Skeletal muscle satellite cell (primary cell): Measurements from ENCODE around the gene STAC3.

Source experiments
- H3K27me3 ChIP-seq: 2 replicates; pipeline ENCODE4 v1.7.0; 2013; ENCODE audit warnings: low read length; ENCODE audit not compliant: control insufficient read depth, insufficient read depth
- H3K36me3 ChIP-seq: 2 replicates; pipeline ENCODE4 v1.7.0; 2013; ENCODE audit warnings: mild to moderate bottlenecking, control low read depth, low read length; ENCODE audit not compliant: insufficient read depth
- H3K4me1 ChIP-seq: 2 replicates; pipeline ENCODE4 v1.7.0; 2013; ENCODE audit warnings: low read length; ENCODE audit not compliant: control insufficient read depth, insufficient read depth
- H3K4me2 ChIP-seq: 2 replicates; pipeline ENCODE4 v1.7.0; 2013; ENCODE audit warnings: mild to moderate bottlenecking, low read length
- H3K4me3 ChIP-seq: 2 replicates; pipeline ENCODE4 v1.7.0; 2013; ENCODE audit warnings: low read length
- H3K9ac ChIP-seq: 2 replicates; pipeline ENCODE4 v1.7.0; 2013; ENCODE audit warnings: mild to moderate bottlenecking, low read depth, low read length, moderate library complexity
- H3K9me3 ChIP-seq: replicated peaks from 2 replicates; pipeline ENCODE4 v1.7.0; 2013; ENCODE audit warnings: mild to moderate bottlenecking, control low read depth, low read length

STAC3 gene

GRCh38 chr12:57216921-57217879 lies 33.8 kb downstream of the STAC3 start:
- Histone ChIP-seq H3K36me3 (peaks cover 14% of the 10 kb centered on the region), H3K4me2 (peak overlapping the region; percentile 88), H3K4me1 (peaks cover 30% of the 10 kb centered on the region), H3K9me3 (no peaks in the 10 kb centered on the region), H3K9ac (no peak overlapping the region), H3K4me3 (peak overlapping the region; percentile 64), H3K27me3 (peaks cover 30% of the 10 kb centered on the region)

- H3K27me3 ChIP-seq = peaks cover 25% of the 10 kb centered on the region
- H3K4me2 ChIP-seq = peak within 1 kb of the TSS; percentile 88
- H3K4me1 ChIP-seq = peaks cover 35% of the 10 kb centered on the region
- H3K4me3 ChIP-seq = peak within 1 kb of the TSS; percentile 64
- no peaks in the 10 kb centered on the region for H3K9me3 ChIP-seq
- H3K9ac ChIP-seq = no peak within 1 kb of the TSS
- H3K36me3 ChIP-seq = peaks cover 23% of the 10 kb centered on the region
Measured at GRCh38 chr12:57216014-57216911, 34.7 kb downstream of the STAC3 start, which contains the start of gene NXPH4. NXPH4 (plus strand) TSS chr12:57216794; CDS start chr12:57216970, 176 bp downstream.

- peak overlapping the region; percentile 88 for H3K4me2 ChIP-seq
- H3K9me3 ChIP-seq = no peaks in the 10 kb centered on the region
- H3K36me3 ChIP-seq = peaks cover 29% of the 10 kb centered on the region
- no peak overlapping the region for H3K9ac ChIP-seq
- peaks cover 36% of the 10 kb centered on the region for H3K4me1 ChIP-seq
- H3K27me3 ChIP-seq = peaks cover 18% of the 10 kb centered on the region
- H3K4me3 ChIP-seq = no peak overlapping the region
Measured at GRCh38 chr12:57215668-57216013, 35.3 kb downstream of the STAC3 start.

- H3K9me3 ChIP-seq = no peaks in the 10 kb centered on the region
- no peak overlapping the region for H3K4me2 ChIP-seq
- H3K36me3 ChIP-seq = peaks cover 35% of the 10 kb centered on the region
- H3K27me3 ChIP-seq = peaks cover 16% of the 10 kb centered on the region
- H3K9ac ChIP-seq = no peak overlapping the region
- H3K4me3 ChIP-seq = no peak overlapping the region
- H3K4me1 ChIP-seq = peaks cover 36% of the 10 kb centered on the region
Measured at GRCh38 chr12:57215065-57215464, 35.9 kb downstream of the STAC3 start.

GRCh38 chr12:57214398-57214781 lies 36.6 kb downstream of the STAC3 start:
- Histone ChIP-seq H3K4me1 (peaks cover 36% of the 10 kb centered on the region), H3K27me3 (peaks cover 10% of the 10 kb centered on the region), H3K4me3 (no peak overlapping the region), H3K4me2 (no peak overlapping the region), H3K36me3 (peaks cover 42% of the 10 kb centered on the region), H3K9me3 (no peaks in the 10 kb centered on the region), H3K9ac (no peak overlapping the region)

- Histone ChIP-seq H3K4me1 (peaks cover 37% of the 10 kb centered on the region), H3K9ac (no peak overlapping the region), H3K27me3 (peaks cover 6% of the 10 kb centered on the region), H3K36me3 (peaks cover 47% of the 10 kb centered on the region), H3K9me3 (no peaks in the 10 kb centered on the region), H3K4me3 (no peak overlapping the region), H3K4me2 (no peak overlapping the region)
Measured at GRCh38 chr12:57213763-57214397, 37.1 kb downstream of the STAC3 start.

GRCh38 chr12:57213058-57213715 lies 37.8 kb downstream of the STAC3 start:
- Histone ChIP-seq H3K27me3 (peaks cover 3% of the 10 kb centered on the region), H3K9ac (no peak overlapping the region), H3K9me3 (no peaks in the 10 kb centered on the region), H3K4me3 (no peak overlapping the region), H3K4me2 (no peak overlapping the region), H3K4me1 (peaks cover 44% of the 10 kb centered on the region), H3K36me3 (peaks cover 54% of the 10 kb centered on the region)

- peaks cover 1% of the 10 kb centered on the region for H3K27me3 ChIP-seq
- H3K36me3 ChIP-seq = peaks cover 59% of the 10 kb centered on the region
- H3K9ac ChIP-seq = no peak overlapping the region
- no peaks in the 10 kb centered on the region for H3K9me3 ChIP-seq
- H3K4me2 ChIP-seq = no peak overlapping the region
- H3K4me1 ChIP-seq = peaks cover 44% of the 10 kb centered on the region
- H3K4me3 ChIP-seq = no peak overlapping the region
Measured at GRCh38 chr12:57212701-57213057, 38.3 kb downstream of the STAC3 start.

- Histone ChIP-seq H3K27me3 (no peaks in the 10 kb centered on the region), H3K9ac (no peak overlapping the region), H3K4me1 (peaks cover 41% of the 10 kb centered on the region), H3K4me2 (no peak overlapping the region), H3K4me3 (no peak overlapping the region), H3K9me3 (no peaks in the 10 kb centered on the region), H3K36me3 (peaks cover 63% of the 10 kb centered on the region)
Measured at GRCh38 chr12:57211791-57212700, 38.9 kb downstream of the STAC3 start.
